ENCODE results near the gene PDLIM5.
A peak's percentile ranks its signal among the peaks of the same experiment; 100 is the strongest.
"Not testable (repeated sequence)": the region's sequence is repeated elsewhere in the genome, so short reads cannot be mapped to it uniquely, and the experiment has no call there.

The PDLIM5 gene

GRCh38 chr4:94533405-94534223, 81.9 kb downstream of the PDLIM5 start:
- DNase-seq: peak; percentile 65

DNA sequence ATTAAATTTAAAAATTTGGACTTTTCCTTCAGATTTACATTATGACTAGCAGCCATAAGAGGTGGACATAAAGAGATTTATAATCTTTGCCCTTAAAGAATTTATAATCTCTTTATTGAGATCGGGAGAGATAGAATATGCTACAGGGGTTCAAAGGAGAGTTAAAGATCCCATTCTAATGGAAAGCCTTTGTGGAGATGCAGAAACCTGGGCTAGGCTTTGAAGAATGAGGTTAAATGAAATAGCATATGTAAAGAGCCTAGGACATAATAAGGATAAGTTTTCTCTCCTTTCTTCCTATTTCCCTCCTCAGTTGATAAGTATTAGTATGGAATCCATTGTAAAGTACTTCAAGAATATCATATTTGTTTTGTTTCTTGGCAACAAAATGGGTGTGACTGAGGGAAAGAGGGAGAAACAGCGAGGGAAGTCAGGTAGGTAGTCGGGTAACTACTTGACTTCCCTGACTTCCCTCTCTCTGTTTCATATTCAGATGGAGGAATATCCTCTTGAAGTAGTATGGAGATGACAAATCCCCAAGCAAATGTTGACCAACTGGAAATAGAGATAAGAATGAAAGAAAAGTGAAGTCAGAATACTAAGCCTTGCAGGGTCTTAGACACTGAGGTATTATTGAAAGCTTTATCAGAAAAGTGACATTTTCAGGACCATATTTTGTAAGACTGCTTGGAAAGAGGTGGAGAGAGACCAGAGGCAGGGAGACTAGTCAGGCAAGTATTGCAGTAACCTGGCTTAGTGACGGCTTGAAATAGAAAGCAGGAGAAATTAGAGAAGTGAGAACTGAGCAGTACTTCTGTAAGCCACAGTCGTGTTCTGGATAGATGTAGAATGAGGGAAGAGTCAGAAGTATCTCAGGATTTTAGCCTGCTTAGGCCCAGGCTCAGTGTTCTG, 82.9 kb downstream of the PDLIM5 start:
- DNase-seq: no peak

DNA sequence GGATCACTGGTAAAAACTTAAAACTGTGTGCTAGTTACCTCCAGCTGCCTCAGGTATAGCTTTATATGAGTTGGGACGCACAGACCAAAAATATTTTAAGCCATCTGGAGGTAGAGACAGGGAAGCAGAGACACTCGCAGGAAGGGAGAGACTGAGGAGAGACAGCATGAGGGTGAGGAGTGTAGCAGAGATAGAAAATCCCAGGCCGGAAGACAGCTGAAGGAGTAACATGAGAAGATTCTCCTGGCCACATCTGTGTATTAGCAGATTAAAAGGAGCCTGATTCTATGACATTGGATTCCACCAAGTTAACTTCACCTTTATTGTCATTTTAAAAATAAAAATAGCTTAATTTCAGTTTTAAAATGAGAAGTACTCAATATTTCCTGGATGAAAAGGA, 84.3 kb downstream of the PDLIM5 start:
- no peak for DNase-seq

GRCh38 chr4:94536649-94537469, 85.1 kb downstream of the PDLIM5 start:
- DNase-seq: no peak

DNA sequence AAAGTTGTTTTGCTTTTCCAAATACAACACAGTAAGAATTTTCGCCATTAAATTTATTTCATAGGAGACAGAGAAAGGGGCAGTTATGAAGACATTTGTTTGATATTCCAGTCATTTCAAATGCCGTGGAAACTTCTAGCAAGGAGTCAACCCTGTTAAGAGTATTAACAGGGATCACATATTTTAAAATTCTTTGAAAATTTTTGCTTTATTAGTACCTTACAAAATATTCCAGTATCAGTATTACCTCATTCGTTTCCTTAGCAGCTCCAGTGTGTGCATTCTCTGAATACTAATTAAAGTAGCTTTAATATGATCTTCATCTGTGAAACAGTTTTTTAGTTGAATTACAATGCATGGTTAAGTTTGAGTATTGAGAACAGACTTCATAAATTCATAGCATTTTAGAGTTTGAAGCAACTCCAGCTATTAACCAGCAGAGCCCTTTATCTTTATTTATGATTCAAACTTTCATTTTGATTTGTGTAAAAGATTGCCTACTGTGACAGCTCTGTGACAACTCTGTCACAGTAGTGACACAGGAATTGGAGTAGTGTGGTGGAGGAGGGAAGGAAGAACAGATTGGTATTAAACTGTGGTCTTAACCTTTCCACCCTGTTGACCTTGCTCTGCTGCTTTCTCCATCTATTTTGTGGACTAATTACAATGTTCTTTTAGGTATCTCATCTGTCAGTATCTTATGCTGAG, 86.3 kb downstream of the PDLIM5 start:
- no peak for DNase-seq

GRCh38 chr4:94540476-94540875, 88.7 kb downstream of the PDLIM5 start:
- peak; percentile 48 for DNase-seq

GRCh38 chr4:94544811-94545210, 93.1 kb downstream of the PDLIM5 start:
- no peak for DNase-seq

DNA sequence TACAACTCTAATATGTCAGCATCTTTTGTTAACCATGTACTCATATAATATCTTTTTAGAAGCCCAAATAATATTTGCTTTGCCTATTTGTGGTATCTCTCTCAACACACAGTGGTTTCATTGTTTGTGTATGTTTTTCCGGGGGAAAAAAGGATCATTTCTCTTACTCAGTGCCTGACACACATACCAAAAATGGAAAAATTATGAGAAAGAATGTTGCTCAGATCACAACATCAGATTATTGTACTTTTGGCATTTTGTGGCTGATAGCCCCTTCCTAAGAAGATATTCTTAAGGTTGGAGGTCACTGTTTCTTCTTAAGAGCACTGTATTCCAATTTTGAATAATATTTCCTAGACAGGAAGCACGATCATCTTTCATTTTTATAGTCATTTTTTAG, 93.6 kb downstream of the PDLIM5 start:
- DNase-seq: no peak

GRCh38 chr4:94546949-94547348, 95.2 kb downstream of the PDLIM5 start:
- no peak for DNase-seq

GRCh38 chr4:94548571-94548970, 96.8 kb downstream of the PDLIM5 start:
- DNase-seq: no peak

DNA sequence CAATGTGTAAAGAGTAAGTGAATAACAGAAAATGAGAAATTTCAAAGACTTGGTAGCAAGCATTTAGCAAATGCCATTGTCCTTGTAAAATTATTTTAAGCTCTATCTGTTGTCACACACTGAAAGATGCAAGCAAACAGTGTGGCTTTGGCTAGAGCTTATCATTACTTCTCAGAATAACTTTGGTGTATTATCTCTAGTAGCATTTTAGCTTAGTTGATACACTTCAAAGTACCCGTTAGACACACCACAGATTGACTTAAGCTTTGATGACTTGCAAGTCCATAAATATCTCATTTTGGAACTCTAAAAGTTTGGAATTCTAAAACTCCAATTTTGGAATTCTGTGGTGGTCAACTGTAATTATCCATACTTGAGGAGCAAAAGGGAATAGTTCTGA, 98.6 kb downstream of the PDLIM5 start:
- DNase-seq: no peak

- no peak for DNase-seq
These were observed 99.1 kb downstream of the PDLIM5 start for GRCh38 chr4:94550851-94551250.

GRCh38 chr4:94551643-94552564, 100.2 kb downstream of the PDLIM5 start:
- DNase-seq: no peak

DNA sequence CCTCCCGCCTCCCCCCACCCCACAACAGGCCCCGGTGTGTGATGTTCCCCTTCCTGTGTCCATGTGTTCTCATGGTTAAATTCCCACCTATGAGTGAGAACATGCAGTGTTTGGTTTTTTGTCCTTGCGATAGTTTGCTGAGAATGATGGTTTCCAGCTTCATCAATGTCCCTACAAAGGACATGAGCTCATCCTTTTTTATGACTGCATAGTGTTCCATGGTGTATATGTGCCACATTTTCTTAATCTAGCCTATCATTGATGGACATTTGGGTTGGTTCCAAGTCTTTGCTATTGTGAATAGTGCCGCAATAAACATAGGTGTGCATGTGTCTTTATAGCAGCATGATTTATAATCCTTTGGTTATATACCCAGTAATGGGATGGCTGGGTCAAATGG, 104.3 kb downstream of the PDLIM5 start:
- DNase-seq: not testable (repeated sequence)

DNA sequence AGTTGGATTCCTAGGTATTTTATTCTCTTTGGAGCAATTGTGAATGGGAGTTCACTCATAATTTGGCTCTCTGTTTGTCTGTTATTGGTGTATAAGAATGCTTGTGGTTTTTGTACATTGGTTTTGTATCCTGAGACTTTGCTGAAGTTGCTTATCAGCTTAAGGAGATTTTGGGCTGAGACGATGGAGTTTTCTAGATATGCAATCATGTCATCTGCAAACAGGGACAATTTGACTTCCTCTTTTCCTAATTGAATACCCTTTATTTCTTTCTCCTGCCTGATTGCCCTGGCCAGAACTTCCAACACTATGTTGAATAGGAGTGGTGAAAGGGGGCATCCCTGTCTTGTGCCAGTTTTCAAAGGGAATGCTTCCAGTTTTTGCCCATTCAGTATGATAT, 105.9 kb downstream of the PDLIM5 start:
- DNase-seq: not testable (repeated sequence)

- DNase-seq: no peak
These were observed 106.7 kb downstream of the PDLIM5 start for GRCh38 chr4:94558392-94558904.

GRCh38 chr4:94559351-94559806, 107.6 kb downstream of the PDLIM5 start:
- peak; percentile 8 for DNase-seq

DNA sequence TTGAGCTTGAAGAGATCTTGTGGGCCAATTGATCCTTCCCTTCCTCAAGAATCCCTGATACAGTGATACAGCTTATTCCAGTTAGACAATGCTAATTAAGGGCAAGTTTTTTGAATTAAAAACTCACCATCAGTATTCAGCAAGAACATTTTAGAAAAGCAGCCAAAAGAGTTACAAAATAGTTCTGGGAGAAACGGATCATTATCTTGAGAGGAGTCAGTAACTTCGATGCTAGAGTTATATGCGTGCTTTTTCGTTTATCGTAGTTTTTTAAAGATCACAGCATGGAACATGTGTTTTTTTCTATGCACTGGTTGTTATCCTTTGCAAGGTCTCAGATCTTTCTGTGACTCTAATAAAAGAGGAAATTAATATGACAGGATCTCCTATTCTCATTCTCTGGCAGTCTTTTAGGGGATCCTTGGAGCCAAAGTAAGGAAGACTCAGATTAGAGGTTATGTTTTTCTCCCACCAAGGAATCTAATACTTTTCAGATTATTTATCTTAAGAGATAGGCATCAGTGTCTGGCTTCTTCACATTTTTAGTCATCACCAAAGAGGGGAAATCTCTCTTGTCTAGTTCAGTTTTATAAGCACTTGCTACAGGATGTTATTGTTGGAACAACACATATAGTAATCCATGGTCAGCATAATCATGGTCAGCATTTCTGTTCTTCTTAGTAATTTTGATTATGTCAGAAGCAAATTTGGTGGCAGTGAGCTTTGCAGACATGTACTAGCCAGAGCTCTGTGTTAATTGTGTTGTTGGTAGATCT, 109.7 kb downstream of the PDLIM5 start:
- no peak for DNase-seq

- DNase-seq: no peak
These were observed 110.5 kb downstream of the PDLIM5 start for GRCh38 chr4:94562285-94562684.

DNA sequence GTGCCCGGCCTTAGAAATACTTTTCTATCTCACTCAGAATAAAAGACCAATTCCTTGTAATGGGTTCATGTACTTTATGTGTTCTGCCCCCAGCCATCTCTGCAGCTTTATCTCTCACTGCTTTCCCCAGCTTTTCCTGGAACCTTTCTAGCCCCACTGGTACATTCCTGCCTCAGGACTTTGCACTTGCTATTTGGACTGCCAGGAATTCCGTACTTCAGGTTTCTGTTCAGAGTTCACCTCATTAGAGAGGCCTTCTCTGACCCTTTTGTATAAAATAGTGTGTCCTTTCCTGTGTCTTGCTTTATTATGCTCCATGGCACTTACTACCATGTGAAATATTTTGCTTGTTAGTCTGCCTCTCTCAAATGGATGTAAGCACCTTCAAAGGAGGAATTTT, 112.5 kb downstream of the PDLIM5 start:
- DNase-seq: no peak

All from NCI-H748 treated with DMSO at 0.1 percent for 48 hours (cell line).